Measurements from ENCODE around the gene EXOC4.

DNA sequence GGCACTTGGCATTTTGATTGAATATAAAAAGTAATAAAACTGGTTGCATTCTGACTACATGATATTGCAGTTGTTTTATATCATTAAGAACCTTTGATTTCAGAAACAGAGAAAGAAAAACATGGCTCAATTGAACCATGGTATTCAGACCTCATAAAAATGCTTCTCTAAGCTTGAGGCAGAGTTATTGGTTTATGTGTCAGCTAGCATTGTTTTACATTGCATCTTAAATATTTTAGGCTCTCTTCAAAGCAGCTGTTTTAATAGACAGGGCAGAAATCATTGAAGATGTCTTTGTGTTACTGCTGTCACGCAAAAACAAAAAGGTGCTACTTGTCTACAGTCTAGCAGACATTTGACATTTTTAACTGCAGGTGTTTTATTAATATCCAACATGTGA lies 299.2 kb downstream of the EXOC4 start:
- TF ChIP-seq, protein P1, sequence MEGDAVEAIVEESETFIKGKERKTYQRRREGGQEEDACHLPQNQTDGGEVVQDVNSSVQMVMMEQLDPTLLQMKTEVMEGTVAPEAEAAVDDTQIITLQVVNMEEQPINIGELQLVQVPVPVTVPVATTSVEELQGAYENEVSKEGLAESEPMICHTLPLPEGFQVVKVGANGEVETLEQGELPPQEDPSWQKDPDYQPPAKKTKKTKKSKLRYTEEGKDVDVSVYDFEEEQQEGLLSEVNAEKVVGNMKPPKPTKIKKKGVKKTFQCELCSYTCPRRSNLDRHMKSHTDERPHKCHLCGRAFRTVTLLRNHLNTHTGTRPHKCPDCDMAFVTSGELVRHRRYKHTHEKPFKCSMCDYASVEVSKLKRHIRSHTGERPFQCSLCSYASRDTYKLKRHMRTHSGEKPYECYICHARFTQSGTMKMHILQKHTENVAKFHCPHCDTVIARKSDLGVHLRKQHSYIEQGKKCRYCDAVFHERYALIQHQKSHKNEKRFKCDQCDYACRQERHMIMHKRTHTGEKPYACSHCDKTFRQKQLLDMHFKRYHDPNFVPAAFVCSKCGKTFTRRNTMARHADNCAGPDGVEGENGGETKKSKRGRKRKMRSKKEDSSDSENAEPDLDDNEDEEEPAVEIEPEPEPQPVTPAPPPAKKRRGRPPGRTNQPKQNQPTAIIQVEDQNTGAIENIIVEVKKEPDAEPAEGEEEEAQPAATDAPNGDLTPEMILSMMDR (conservative IDR thresholded peaks at IDR 0.05 in 1 of 2, IDR thresholded peaks at IDR 0.05 in 1 of 2; ENCODE audit: low read depth in 1 of 2, low read length in 2 of 2): no peak
- TF ChIP-seq EZH2 (IDR thresholded peaks at IDR 0.05; ENCODE audit: low read length, missing control alignments): no peak

Data from fibroblast of lung (primary cell).